ENCODE data around the gene LAMA3.

LAMA3 gene

DNA sequence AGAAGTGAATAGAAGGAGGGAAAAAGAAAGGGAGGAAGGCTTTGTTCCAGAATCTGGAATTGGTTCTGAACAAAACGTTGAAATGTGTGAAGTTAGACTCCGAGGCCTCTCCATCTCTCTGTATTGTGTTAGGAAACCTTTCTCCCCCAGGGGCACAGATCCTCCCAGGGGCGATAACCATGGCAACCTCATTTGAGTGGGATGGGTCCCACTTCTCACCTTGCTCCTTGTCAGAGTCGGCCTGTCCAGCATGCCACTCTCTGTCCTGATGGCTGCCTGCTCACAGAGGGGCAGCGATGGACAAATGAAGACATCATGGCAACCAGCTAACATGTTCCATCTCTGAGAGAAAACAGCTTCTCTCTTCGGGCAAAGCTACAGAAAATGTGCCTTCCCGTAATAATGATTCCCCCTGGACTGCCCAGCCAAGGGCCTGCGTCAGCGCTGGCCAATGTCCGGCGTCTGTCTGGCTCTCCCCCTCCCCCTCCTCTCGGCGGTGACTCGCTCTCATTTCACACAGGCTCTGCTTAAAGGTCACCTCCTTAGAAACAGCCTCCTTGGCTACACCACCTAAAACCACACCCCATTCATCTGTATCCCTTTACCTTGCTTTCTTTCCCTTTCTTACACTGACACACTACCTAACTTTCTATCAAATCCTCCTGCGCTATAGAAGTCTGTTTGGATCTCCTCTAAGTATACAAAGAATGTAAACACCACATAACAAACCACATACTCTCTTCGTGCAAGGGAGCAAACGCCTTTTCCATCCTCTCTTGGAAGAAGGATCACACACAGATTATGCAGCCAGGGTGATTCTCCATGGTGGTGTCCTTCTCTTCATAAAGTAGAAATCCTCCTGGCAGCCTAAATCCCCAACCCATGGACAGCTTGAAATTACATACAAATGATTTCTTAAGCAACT is 293.2 kb downstream of the LAMA3 start:
- no peak for DNase-seq (ENCODE audit: low spot score)
- TF ChIP-seq, protein P1, sequence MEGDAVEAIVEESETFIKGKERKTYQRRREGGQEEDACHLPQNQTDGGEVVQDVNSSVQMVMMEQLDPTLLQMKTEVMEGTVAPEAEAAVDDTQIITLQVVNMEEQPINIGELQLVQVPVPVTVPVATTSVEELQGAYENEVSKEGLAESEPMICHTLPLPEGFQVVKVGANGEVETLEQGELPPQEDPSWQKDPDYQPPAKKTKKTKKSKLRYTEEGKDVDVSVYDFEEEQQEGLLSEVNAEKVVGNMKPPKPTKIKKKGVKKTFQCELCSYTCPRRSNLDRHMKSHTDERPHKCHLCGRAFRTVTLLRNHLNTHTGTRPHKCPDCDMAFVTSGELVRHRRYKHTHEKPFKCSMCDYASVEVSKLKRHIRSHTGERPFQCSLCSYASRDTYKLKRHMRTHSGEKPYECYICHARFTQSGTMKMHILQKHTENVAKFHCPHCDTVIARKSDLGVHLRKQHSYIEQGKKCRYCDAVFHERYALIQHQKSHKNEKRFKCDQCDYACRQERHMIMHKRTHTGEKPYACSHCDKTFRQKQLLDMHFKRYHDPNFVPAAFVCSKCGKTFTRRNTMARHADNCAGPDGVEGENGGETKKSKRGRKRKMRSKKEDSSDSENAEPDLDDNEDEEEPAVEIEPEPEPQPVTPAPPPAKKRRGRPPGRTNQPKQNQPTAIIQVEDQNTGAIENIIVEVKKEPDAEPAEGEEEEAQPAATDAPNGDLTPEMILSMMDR (IDR thresholded peaks at IDR 0.05; ENCODE audit: extremely low read depth, missing control alignments), result no peak

GRCh38 chr18:23983112-23983511 is 293.9 kb downstream of the LAMA3 start:
- DNase-seq (ENCODE audit: low spot score), result no peak
- TF ChIP-seq, protein P1 (IDR thresholded peaks at IDR 0.05; ENCODE audit: extremely low read depth, missing control alignments), result no peak

GRCh38 chr18:23986600-23987359 is 297.5 kb downstream of the LAMA3 start:
- TF ChIP-seq, protein P1 (IDR thresholded peaks at IDR 0.05; ENCODE audit: extremely low read depth, missing control alignments), result no peak
- DNase-seq (ENCODE audit: low spot score), result no peak

GRCh38 chr18:23990474-23991410 is 301.5 kb downstream of the LAMA3 start:
- no peak for DNase-seq (ENCODE audit: low spot score)
- TF ChIP-seq, protein P1 (IDR thresholded peaks at IDR 0.05; ENCODE audit: extremely low read depth, missing control alignments), result no peak

GRCh38 chr18:23992089-23992940 is 303.1 kb downstream of the LAMA3 start:
- TF ChIP-seq, protein P1 (IDR thresholded peaks at IDR 0.05; ENCODE audit: extremely low read depth, missing control alignments), result no peak
- DNase-seq (ENCODE audit: low spot score), result no peak

DNA sequence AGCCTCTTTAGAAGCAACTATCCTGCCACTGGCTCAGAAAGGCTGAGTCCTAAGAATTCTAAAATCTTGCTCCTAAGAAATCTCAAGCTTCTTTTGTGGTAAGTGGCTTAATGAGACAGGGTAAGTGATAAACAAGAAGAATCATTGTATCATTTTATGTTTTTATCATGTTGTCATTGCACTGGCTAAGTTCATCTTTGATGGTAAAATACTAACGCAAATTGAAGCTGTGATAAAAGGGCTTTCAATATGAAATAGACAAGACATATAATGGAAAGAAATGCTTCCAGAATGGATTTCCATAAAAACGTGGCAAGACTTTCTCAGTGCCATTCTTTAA is 303.7 kb downstream of the LAMA3 start:
- no peak for DNase-seq (ENCODE audit: low spot score)
- TF ChIP-seq, protein P1 (IDR thresholded peaks at IDR 0.05; ENCODE audit: extremely low read depth, missing control alignments), result no peak
